ENCODE data around the gene CNIH4.

The CNIH4 gene

DNA sequence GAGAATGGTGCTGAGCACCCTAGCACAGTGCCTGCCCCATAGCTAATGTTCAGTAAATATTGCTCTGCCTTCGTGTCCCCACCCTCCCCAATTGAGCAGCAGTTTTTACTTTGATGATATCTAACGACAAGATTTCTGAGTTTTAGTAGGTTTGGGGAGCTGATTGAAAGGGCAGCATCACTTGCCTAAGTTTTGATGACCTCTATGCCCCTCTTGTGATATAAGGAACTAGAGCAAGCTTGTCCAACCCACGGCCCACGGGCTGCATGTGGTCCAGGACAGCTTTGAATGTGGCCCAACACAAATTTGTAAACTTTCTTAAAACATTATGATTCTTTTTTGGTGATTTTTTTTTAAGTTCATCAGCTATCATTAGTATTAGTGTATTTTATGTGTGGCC lies 1.6 kb downstream of the CNIH4 start:
- Histone ChIP-seq H3K18ac (ENCODE audit: low read length) (no peak overlapping the region), H3K4me3 (ENCODE audit: low read length in 2 of 2) (peak overlapping the region in 1 of 2 donors; percentile 64), H3K36me3 (replicated peaks in 1 of 2; ENCODE audit: control insufficient read depth in 2 of 2, insufficient read depth in 2 of 2, low read length in 2 of 2) (peaks cover 0 to 29% of the 10 kb centered on the region in 2 donors), H2BK12ac (ENCODE audit: low read length) (no peak overlapping the region), H4K91ac (ENCODE audit: low read depth, low read length, poor library complexity) (no peak overlapping the region), H2BK120ac (ENCODE audit: low read depth, low read length) (no peak overlapping the region), H2AFZ (ENCODE audit: low read length) (no peak overlapping the region), H3K4me2 (ENCODE audit: insufficient read depth, low read length, poor library complexity, severe bottlenecking) (peak overlapping the region; percentile 27), H3K27ac (replicated peaks; ENCODE audit: low read length) (no peak overlapping the region), H4K8ac (ENCODE audit: low read depth, low read length) (no peak overlapping the region), H3K4ac (ENCODE audit: low read length) (no peak overlapping the region), H3K79me1 (ENCODE audit: low read depth, low read length) (peaks cover 9% of the 10 kb centered on the region), H2BK5ac (ENCODE audit: low read length) (no peak overlapping the region), H3K27me3 (ENCODE audit: control insufficient read depth in 3 of 3, insufficient read depth in 3 of 3, low read depth in 1 of 3, low read length in 3 of 3) (no peaks in the 10 kb centered on the region), H2AK5ac (ENCODE audit: low read depth, low read length) (no peak overlapping the region), H2BK15ac (ENCODE audit: low read length) (no peak overlapping the region), H3K4me1 (ENCODE audit: control insufficient read depth in 2 of 2, insufficient read depth in 1 of 2, low read depth in 1 of 2, low read length in 2 of 2) (peaks cover 2 to 6% of the 10 kb centered on the region in 2 donors), H3K9me3 (replicated peaks in 1 of 2; ENCODE audit: control insufficient read depth in 2 of 2, insufficient read depth in 1 of 2, low read depth in 1 of 2, low read length in 2 of 2) (no peaks in the 10 kb centered on the region), H3K23ac (ENCODE audit: low read depth, low read length, poor library complexity) (no peak overlapping the region), H3K9ac (ENCODE audit: low read depth, low read length, poor library complexity) (no peak overlapping the region), H3K14ac (ENCODE audit: low read length) (no peak overlapping the region)
- no CpG with 5 or more reads among the region's 4 CpGs for WGBS, 2 donors (ENCODE audit: extremely low coverage in 2 of 2, insufficient read length in 2 of 2, insufficient replicate concordance in 1 of 2)
- DNase-seq (ENCODE audit: low spot score), result no peak

DNA sequence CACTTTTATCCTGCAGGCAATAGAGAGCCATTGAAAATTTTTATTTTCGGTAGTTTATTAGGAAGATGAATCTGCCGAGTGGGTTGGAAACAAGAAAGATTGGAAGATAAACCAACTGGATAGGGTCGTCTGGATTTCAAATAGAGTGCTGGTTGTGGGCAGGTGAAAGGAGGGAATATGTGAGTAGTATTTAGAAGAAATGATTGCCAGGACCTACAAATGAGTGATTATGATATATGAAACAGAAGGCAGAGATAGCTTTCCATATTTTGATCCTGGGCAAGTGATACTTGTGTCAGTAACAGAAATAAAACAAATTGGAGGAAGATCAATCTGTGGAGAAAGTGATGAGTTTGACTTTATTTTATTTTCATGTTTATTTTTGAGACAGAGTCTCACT lies 2.5 kb downstream of the CNIH4 start:
- no peak for DNase-seq (ENCODE audit: low spot score)
- peaks cover 2 to 6% of the 10 kb centered on the region in 2 donors for H3K4me1 ChIP-seq (ENCODE audit: control insufficient read depth in 2 of 2, insufficient read depth in 1 of 2, low read depth in 1 of 2, low read length in 2 of 2)

DNA sequence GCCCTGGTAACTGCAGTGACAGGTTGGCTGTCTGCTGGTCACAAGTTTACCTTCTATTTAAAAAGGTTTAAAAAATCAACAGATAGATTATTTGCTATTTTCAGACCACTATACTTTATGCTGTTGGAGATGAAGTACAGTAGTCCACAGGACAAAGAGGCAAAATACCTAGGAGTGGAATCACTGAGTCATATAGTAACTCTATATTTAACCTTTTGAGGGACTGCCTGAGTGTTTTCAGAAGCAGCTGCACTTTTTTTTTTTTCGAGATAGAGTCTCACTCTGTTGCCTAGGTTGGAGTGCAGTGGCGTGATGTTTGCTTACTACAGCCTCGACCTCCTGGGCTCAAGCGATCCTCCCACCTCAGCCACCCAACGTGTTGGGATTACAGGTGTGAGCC lies 11.7 kb downstream of the CNIH4 start:
- Histone ChIP-seq H2AFZ (ENCODE audit: low read length) (no peak overlapping the region), H2BK12ac (ENCODE audit: low read length) (no peak overlapping the region), H3K4me1 (ENCODE audit: control insufficient read depth in 2 of 2, insufficient read depth in 1 of 2, low read depth in 1 of 2, low read length in 2 of 2) (no peaks in the 10 kb centered on the region), H3K27me3 (ENCODE audit: control insufficient read depth in 3 of 3, insufficient read depth in 3 of 3, low read depth in 1 of 3, low read length in 3 of 3) (no peaks in the 10 kb centered on the region), H2BK120ac (ENCODE audit: low read depth, low read length) (no peak overlapping the region), H3K4me2 (ENCODE audit: insufficient read depth, low read length, poor library complexity, severe bottlenecking) (no peak overlapping the region), H2AK5ac (ENCODE audit: low read depth, low read length) (no peak overlapping the region), H3K9me3 (replicated peaks in 1 of 2; ENCODE audit: control insufficient read depth in 2 of 2, insufficient read depth in 1 of 2, low read depth in 1 of 2, low read length in 2 of 2) (peaks cover 0 to 2% of the 10 kb centered on the region in 2 donors), H3K14ac (ENCODE audit: low read length) (no peak overlapping the region), H3K79me1 (ENCODE audit: low read depth, low read length) (peaks cover 2% of the 10 kb centered on the region), H3K27ac (replicated peaks; ENCODE audit: low read length) (no peak overlapping the region), H2BK15ac (ENCODE audit: low read length) (no peak overlapping the region), H4K8ac (ENCODE audit: low read depth, low read length) (no peak overlapping the region), H4K91ac (ENCODE audit: low read depth, low read length, poor library complexity) (no peak overlapping the region), H3K18ac (ENCODE audit: low read length) (no peak overlapping the region), H3K36me3 (replicated peaks in 1 of 2; ENCODE audit: control insufficient read depth in 2 of 2, insufficient read depth in 2 of 2, low read length in 2 of 2) (peaks cover 16 to 95% of the 10 kb centered on the region in 2 donors), H3K23ac (ENCODE audit: low read depth, low read length, poor library complexity) (no peak overlapping the region), H2BK5ac (ENCODE audit: low read length) (no peak overlapping the region), H3K4me3 (ENCODE audit: low read length in 2 of 2) (no peak overlapping the region), H3K9ac (ENCODE audit: low read depth, low read length, poor library complexity) (no peak overlapping the region), H3K4ac (ENCODE audit: low read length) (no peak overlapping the region)
- DNase-seq (ENCODE audit: low spot score), result no peak
- no CpG with 5 or more reads among the region's 5 CpGs for WGBS, 2 donors (ENCODE audit: extremely low coverage in 2 of 2, insufficient read length in 2 of 2, insufficient replicate concordance in 1 of 2)

More for the DNA sequence above, 2.5 kb downstream of the CNIH4 start:
- Histone ChIP-seq H2BK12ac (ENCODE audit: low read length) (no peak overlapping the region), H3K36me3 (replicated peaks in 1 of 2; ENCODE audit: control insufficient read depth in 2 of 2, insufficient read depth in 2 of 2, low read length in 2 of 2) (peaks cover 0 to 39% of the 10 kb centered on the region in 2 donors), H3K4me2 (ENCODE audit: insufficient read depth, low read length, poor library complexity, severe bottlenecking) (no peak overlapping the region), H2BK120ac (ENCODE audit: low read depth, low read length) (no peak overlapping the region), H3K4me3 (ENCODE audit: low read length in 2 of 2) (no peak overlapping the region), H3K27ac (replicated peaks; ENCODE audit: low read length) (no peak overlapping the region), H3K79me1 (ENCODE audit: low read depth, low read length) (peaks cover 9% of the 10 kb centered on the region), H3K14ac (ENCODE audit: low read length) (no peak overlapping the region), H3K9ac (ENCODE audit: low read depth, low read length, poor library complexity) (no peak overlapping the region), H2AK5ac (ENCODE audit: low read depth, low read length) (no peak overlapping the region), H2BK15ac (ENCODE audit: low read length) (no peak overlapping the region), H3K18ac (ENCODE audit: low read length) (no peak overlapping the region), H3K4ac (ENCODE audit: low read length) (no peak overlapping the region), H2BK5ac (ENCODE audit: low read length) (no peak overlapping the region), H3K9me3 (replicated peaks in 1 of 2; ENCODE audit: control insufficient read depth in 2 of 2, insufficient read depth in 1 of 2, low read depth in 1 of 2, low read length in 2 of 2) (no peaks in the 10 kb centered on the region), H4K8ac (ENCODE audit: low read depth, low read length) (no peak overlapping the region), H2AFZ (ENCODE audit: low read length) (no peak overlapping the region), H4K91ac (ENCODE audit: low read depth, low read length, poor library complexity) (no peak overlapping the region), H3K27me3 (ENCODE audit: control insufficient read depth in 3 of 3, insufficient read depth in 3 of 3, low read depth in 1 of 3, low read length in 3 of 3) (no peaks in the 10 kb centered on the region), H3K23ac (ENCODE audit: low read depth, low read length, poor library complexity) (no peak overlapping the region)
- WGBS, 2 donors (ENCODE audit: extremely low coverage in 2 of 2, insufficient read length in 2 of 2, insufficient replicate concordance in 1 of 2), result no CpG with 5 or more reads among the region's 3 CpGs

- H2AK5ac ChIP-seq (ENCODE audit: low read depth, low read length), result no peak overlapping the region
- no peak overlapping the region for H3K4ac ChIP-seq (ENCODE audit: low read length)
- H3K79me1 ChIP-seq (ENCODE audit: low read depth, low read length), result no peaks in the 10 kb centered on the region
- no peak overlapping the region for H3K18ac ChIP-seq (ENCODE audit: low read length)
- H4K8ac ChIP-seq (ENCODE audit: low read depth, low read length), result no peak overlapping the region
- no peak overlapping the region for H2BK15ac ChIP-seq (ENCODE audit: low read length)
- no peak overlapping the region for H3K9ac ChIP-seq (ENCODE audit: low read depth, low read length, poor library complexity)
- H3K14ac ChIP-seq (ENCODE audit: low read length), result no peak overlapping the region
- H3K23ac ChIP-seq (ENCODE audit: low read depth, low read length, poor library complexity), result no peak overlapping the region
- no peak overlapping the region for H2BK120ac ChIP-seq (ENCODE audit: low read depth, low read length)
- H3K36me3 ChIP-seq (replicated peaks in 1 of 2; ENCODE audit: control insufficient read depth in 2 of 2, insufficient read depth in 2 of 2, low read length in 2 of 2), result peaks cover 20 to 96% of the 10 kb centered on the region in 2 donors
- no peak overlapping the region for H2AFZ ChIP-seq (ENCODE audit: low read length)
- no peak for DNase-seq (ENCODE audit: low spot score)
- no peak overlapping the region for H2BK5ac ChIP-seq (ENCODE audit: low read length)
- no peaks in the 10 kb centered on the region for H3K4me1 ChIP-seq (ENCODE audit: control insufficient read depth in 2 of 2, insufficient read depth in 1 of 2, low read depth in 1 of 2, low read length in 2 of 2)
- H2BK12ac ChIP-seq (ENCODE audit: low read length), result no peak overlapping the region
- WGBS, 2 donors (ENCODE audit: extremely low coverage in 2 of 2, insufficient read length in 2 of 2, insufficient replicate concordance in 1 of 2), result no CpG with 5 or more reads among the region's 5 CpGs
- H3K4me3 ChIP-seq (ENCODE audit: low read length in 2 of 2), result no peak overlapping the region
- no peak overlapping the region for H3K27ac ChIP-seq (replicated peaks; ENCODE audit: low read length)
- H3K4me2 ChIP-seq (ENCODE audit: insufficient read depth, low read length, poor library complexity, severe bottlenecking), result no peak overlapping the region
- H4K91ac ChIP-seq (ENCODE audit: low read depth, low read length, poor library complexity), result no peak overlapping the region
- no peaks in the 10 kb centered on the region for H3K27me3 ChIP-seq (ENCODE audit: control insufficient read depth in 3 of 3, insufficient read depth in 3 of 3, low read depth in 1 of 3, low read length in 3 of 3)
- H3K9me3 ChIP-seq (replicated peaks in 1 of 2; ENCODE audit: control insufficient read depth in 2 of 2, insufficient read depth in 1 of 2, low read depth in 1 of 2, low read length in 2 of 2), result no peaks in the 10 kb centered on the region
Observed at GRCh38 chr1:224373008-224373590, 16.4 kb downstream of the CNIH4 start.

All from neuronal stem cell (in vitro differentiated cells).